Karpas-422 (cell line): ENCODE measurements around the gene MYO10. TPM values are rescaled to one million over a fixed set of nuclear protein-coding genes. Genes with fewer than 3 reads are reported as not detected.
"Not testable (repeated sequence)": the region's sequence is repeated elsewhere in the genome, so short reads cannot be mapped to it uniquely, and the experiment has no call there.

Experiments
- DNase-seq: peaks from one replicate; pipeline ENCODE4 v3.0.0-alpha.2; 2015
- H2AFZ ChIP-seq: fragments of 200-600 bp; sonication (generic); 2 replicates; pipeline ENCODE4 v1.6.1; 2014; ENCODE audit warnings: antibody characterized with exemption, low read length, mixed read lengths
- H3K27ac ChIP-seq: fragments of 200-600 bp; sonication (generic); 2 replicates; pipeline ENCODE4 v1.5.1; 2014; ENCODE audit warnings: mild to moderate bottlenecking, low read length, moderate library complexity
- H3K27me3 ChIP-seq: fragments of 200-600 bp; sonication (generic); 2 replicates; pipeline ENCODE4 v1.6.1; 2014; ENCODE audit warnings: low read length, mixed read lengths
- H3K36me3 ChIP-seq: fragments of 200-600 bp; sonication (generic); 2 replicates; pipeline ENCODE4 v1.6.1; 2014; ENCODE audit warnings: low read length, mixed read lengths; ENCODE audit not compliant: insufficient read depth
- H3K4me1 ChIP-seq: fragments of 200-600 bp; sonication (generic); 2 replicates; pipeline ENCODE4 v1.6.1; 2014; ENCODE audit warnings: mild to moderate bottlenecking, low read length, mixed read lengths
- H3K4me2 ChIP-seq: fragments of 200-600 bp; sonication (generic); 2 replicates; pipeline ENCODE4 v1.6.1; 2014; ENCODE audit warnings: low read length, low read depth, mild to moderate bottlenecking; ENCODE audit not compliant: poor library complexity, severe bottlenecking
- H3K4me3 ChIP-seq: fragments of 200-600 bp; sonication (generic); 2 replicates; pipeline ENCODE4 v1.5.1; 2014; ENCODE audit warnings: mild to moderate bottlenecking, antibody characterized with exemption, low read length, mixed read lengths
- H3K79me2 ChIP-seq: fragments of 200-600 bp; sonication (generic); 2 replicates; pipeline ENCODE4 v1.6.1; 2014; ENCODE audit warnings: mild to moderate bottlenecking, low read length, mixed read lengths
- H3K9ac ChIP-seq: fragments of 200-600 bp; sonication (generic); 2 replicates; pipeline ENCODE4 v1.6.0; 2014; ENCODE audit warnings: low read length
- H3K9me2 ChIP-seq: fragments of 200-600 bp; sonication (generic), shearing (Covaris generic); replicated peaks from 2 replicates; pipeline ENCODE4 v1.6.0; 2014; ENCODE audit warnings: mild to moderate bottlenecking, low read length, moderate library complexity; ENCODE audit not compliant: insufficient read depth
- H3K9me3 ChIP-seq: fragments of 300-700, 200-600 bp; sonication (generic); 2 replicates; pipeline ENCODE4 v1.6.1; 2014; ENCODE audit warnings: low read length, mixed read lengths
- H4K20me1 ChIP-seq: fragments of 200-600 bp; sonication (generic); 2 replicates; pipeline ENCODE4 v1.6.1; 2014; ENCODE audit warnings: mild to moderate bottlenecking, antibody characterized with exemption, low read length, low read depth; ENCODE audit not compliant: insufficient read depth
- total RNA-seq: library from RNA; depleted of rRNA; stranded (reverse); fragments of >200 nt; shearing (Covaris generic); gene quantifications from 2 replicates; pipeline ENCODE4 v1.2.3, GENCODE V29; 2014; ENCODE audit warnings: low replicate concordance

MYO10 gene
- total RNA-seq, 1 experiment from 2014 or later = not detected

DNA sequence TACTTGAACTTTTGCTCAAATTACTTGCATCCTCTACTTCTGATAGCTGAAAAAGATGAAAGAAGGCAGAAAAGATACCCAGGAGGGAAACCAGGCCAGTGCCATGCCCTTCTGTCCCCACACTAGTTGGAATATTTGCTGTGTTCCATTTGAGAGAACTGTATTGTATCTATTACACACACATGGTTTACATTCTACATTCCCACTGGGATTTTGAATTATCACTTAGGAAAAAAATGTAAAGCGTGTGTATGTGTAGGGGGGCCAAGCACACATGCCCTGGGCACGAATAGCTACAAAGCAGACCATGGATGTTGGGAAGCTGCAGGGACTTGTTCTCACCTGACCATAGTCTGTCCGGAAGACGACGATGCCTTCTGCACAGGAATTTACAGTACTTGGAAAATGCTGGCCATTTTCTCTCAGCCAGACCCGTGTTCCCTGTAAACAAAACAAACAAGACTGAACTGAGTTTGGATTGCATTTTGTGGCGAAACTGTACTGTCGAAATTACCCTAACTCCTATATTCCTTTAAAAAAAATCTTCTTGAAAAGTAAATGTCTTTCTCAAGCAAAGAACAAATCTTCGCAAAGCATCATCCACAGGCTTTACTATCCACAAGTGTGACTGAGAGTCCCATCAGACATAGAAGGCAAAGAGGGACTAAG is 58.7 kb downstream of the MYO10 start:
- Histone ChIP-seq H3K4me2 (no peak overlapping the region), H3K9me2 (no peaks in the 10 kb centered on the region), H3K36me3 (no peaks in the 10 kb centered on the region)

GRCh38 chr5:16874424-16874823 is 61.7 kb downstream of the MYO10 start:
- not testable (repeated sequence) for H4K20me1 ChIP-seq

More for the DNA sequence above, 58.7 kb downstream of the MYO10 start:
- H3K4me3 ChIP-seq = no peak overlapping the region
- H3K27me3 ChIP-seq = no peaks in the 10 kb centered on the region
- no peaks in the 10 kb centered on the region for H3K79me2 ChIP-seq
- no peaks in the 10 kb centered on the region for H4K20me1 ChIP-seq
- H3K4me1 ChIP-seq = no peaks in the 10 kb centered on the region
- no peak overlapping the region for H3K9ac ChIP-seq
- no peak overlapping the region for H2AFZ ChIP-seq
- no peaks in the 10 kb centered on the region for H3K9me3 ChIP-seq
- H3K27ac ChIP-seq = no peak overlapping the region
- no peak for DNase-seq

DNA sequence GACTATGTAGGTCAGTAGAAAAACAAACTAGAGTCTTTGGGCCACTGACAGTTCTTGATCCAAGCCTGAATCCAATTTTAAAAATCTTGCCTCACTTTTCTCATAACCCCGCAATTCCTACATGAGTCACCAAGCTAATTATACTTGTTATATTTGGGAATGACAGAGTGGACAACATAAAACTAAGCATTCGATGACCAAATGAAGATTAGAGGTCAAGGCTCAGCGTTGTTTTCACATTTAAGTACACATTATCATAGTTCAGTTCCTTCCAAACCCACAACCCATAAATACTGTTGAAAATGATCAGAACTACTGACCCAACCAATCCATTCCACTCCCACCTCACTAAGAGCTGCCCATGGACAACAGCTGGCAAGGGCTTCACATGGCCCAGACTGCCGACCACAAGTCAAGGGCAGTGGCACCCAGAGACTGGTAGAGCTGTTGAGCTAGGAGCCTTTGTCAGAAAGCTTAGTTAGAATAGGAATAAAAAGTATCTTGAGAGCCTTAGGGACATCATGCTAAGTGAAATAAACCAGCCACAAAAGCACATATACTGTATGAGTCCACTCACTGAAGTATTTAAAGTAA is 64.2 kb downstream of the MYO10 start:
- Histone ChIP-seq H3K9me3 (no peaks in the 10 kb centered on the region), H3K36me3 (no peaks in the 10 kb centered on the region), H3K4me2 (no peak overlapping the region), H3K9ac (no peak overlapping the region), H3K4me3 (no peak overlapping the region), H3K4me1 (no peaks in the 10 kb centered on the region), H2AFZ (no peak overlapping the region), H3K79me2 (no peaks in the 10 kb centered on the region), H3K27me3 (no peaks in the 10 kb centered on the region), H3K9me2 (no peaks in the 10 kb centered on the region), H3K27ac (no peak overlapping the region), H4K20me1 (no peaks in the 10 kb centered on the region)
- DNase-seq = no peak

More at GRCh38 chr5:16874424-16874823, 61.7 kb downstream of the MYO10 start:
- H3K36me3 ChIP-seq, DNase-seq, H3K4me3 ChIP-seq, H3K9me2 ChIP-seq, H3K4me2 ChIP-seq, H2AFZ ChIP-seq, H3K27ac ChIP-seq, H3K9me3 ChIP-seq, H3K9ac ChIP-seq, H3K4me1 ChIP-seq, H3K79me2 ChIP-seq, H3K27me3 ChIP-seq: not testable (repeated sequence)

GRCh38 chr5:16870878-16871277 is 65.2 kb downstream of the MYO10 start:
- Histone ChIP-seq H2AFZ (no peak overlapping the region), H3K9me3 (no peaks in the 10 kb centered on the region), H3K27ac (no peak overlapping the region), H3K27me3 (no peaks in the 10 kb centered on the region), H3K4me3 (no peak overlapping the region), H3K9ac (no peak overlapping the region), H3K9me2 (no peaks in the 10 kb centered on the region), H3K79me2 (no peaks in the 10 kb centered on the region), H4K20me1 (no peaks in the 10 kb centered on the region), H3K4me1 (no peaks in the 10 kb centered on the region), H3K4me2 (no peak overlapping the region), H3K36me3 (no peaks in the 10 kb centered on the region)
- DNase-seq = no peak

GRCh38 chr5:16869821-16870796 is 66.0 kb downstream of the MYO10 start:
- no peaks in the 10 kb centered on the region for H3K9me2 ChIP-seq
- no peaks in the 10 kb centered on the region for H3K27me3 ChIP-seq
- H3K4me1 ChIP-seq = no peaks in the 10 kb centered on the region
- H3K4me3 ChIP-seq = no peak overlapping the region
- DNase-seq = no peak
- H3K9ac ChIP-seq = no peak overlapping the region
- H3K27ac ChIP-seq = no peak overlapping the region
- H3K36me3 ChIP-seq = no peaks in the 10 kb centered on the region
- H4K20me1 ChIP-seq = no peaks in the 10 kb centered on the region
- H3K79me2 ChIP-seq = no peaks in the 10 kb centered on the region
- no peaks in the 10 kb centered on the region for H3K9me3 ChIP-seq
- H2AFZ ChIP-seq = no peak overlapping the region
- no peak overlapping the region for H3K4me2 ChIP-seq

DNA sequence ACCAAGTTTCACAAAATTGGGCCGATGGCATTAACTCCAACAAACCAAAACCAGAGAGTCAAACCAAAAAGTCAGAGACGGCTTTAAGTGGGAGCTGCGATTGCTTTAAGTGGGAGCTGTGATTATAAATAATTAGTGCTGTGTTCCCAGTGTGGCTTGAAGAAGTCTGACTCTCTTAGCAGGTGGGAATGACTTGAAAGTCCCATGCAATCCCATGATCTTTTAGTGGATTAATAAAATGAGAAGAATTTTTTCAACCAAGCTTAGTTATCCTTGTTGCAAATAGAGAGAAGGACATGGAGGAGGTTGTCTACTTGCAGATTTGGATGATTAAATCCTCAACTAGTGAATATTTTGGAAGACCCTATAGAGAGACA is 68.5 kb downstream of the MYO10 start:
- Histone ChIP-seq H3K4me2 (no peak overlapping the region), H3K9me3 (no peaks in the 10 kb centered on the region)

GRCh38 chr5:16866795-16867576 is 69.1 kb downstream of the MYO10 start:
- H3K27me3 ChIP-seq = no peaks in the 10 kb centered on the region
- no peaks in the 10 kb centered on the region for H3K36me3 ChIP-seq
- no peaks in the 10 kb centered on the region for H3K79me2 ChIP-seq

More for the DNA sequence above, 68.5 kb downstream of the MYO10 start:
- H2AFZ ChIP-seq = no peak overlapping the region
- no peaks in the 10 kb centered on the region for H3K79me2 ChIP-seq
- H3K4me3 ChIP-seq = no peak overlapping the region
- no peaks in the 10 kb centered on the region for H3K36me3 ChIP-seq
- H3K9ac ChIP-seq = no peak overlapping the region
- H3K27me3 ChIP-seq = no peaks in the 10 kb centered on the region
- no peaks in the 10 kb centered on the region for H3K9me2 ChIP-seq
- no peaks in the 10 kb centered on the region for H3K4me1 ChIP-seq
- no peak overlapping the region for H3K27ac ChIP-seq
- DNase-seq = no peak
- H4K20me1 ChIP-seq = no peaks in the 10 kb centered on the region

More at GRCh38 chr5:16866795-16867576, 69.1 kb downstream of the MYO10 start:
- Histone ChIP-seq H3K4me1 (no peaks in the 10 kb centered on the region), H4K20me1 (no peaks in the 10 kb centered on the region), H2AFZ (no peak overlapping the region), H3K9me3 (no peaks in the 10 kb centered on the region), H3K9ac (no peak overlapping the region), H3K9me2 (no peaks in the 10 kb centered on the region), H3K4me2 (no peak overlapping the region), H3K27ac (no peak overlapping the region), H3K4me3 (no peak overlapping the region)
- no peak for DNase-seq
